K562 (cell line): ENCODE measurements around the gene IRX2. TPM values are rescaled to one million over a fixed set of nuclear protein-coding genes. Genes with fewer than 3 reads are reported as not detected.

Experiments
- ATAC-seq: fragments of 200-7000 bp; cut with Tn5 transposase; 3 replicates; pipeline ENCODE4 v1.9.1; 2020; ENCODE audit warnings: moderate library complexity
- BruUV-seq: library from RNA; stranded (reverse); fragments of 400-500 nt; replicated peaks from 2 replicates; lab custom pipeline; 2021; lab: Mats Ljungman, UMichigan
- CTCF ChIA-PET: fragments of 300-600 bp; formaldehyde crosslinking; extraction: SDS; loops from one replicate; lab custom pipeline; 2021; ENCODE audit warnings: low intra/inter-chr PET ratio; lab: Yijun Ruan, JAX
- POLR2A ChIA-PET: fragments of 300-600, 350-650 bp; sonication (Branson Sonifier 250); formaldehyde crosslinking; extraction: SDS; loops from one replicate; lab custom pipeline; 2021; ENCODE audit warnings: antibody characterized with exemption, inconsistent platforms; lab: Yijun Ruan, JAX
- DNase-seq, 4 experiments: peaks; one replicate each; pipeline versions ENCODE4 v3.0.0 to v3.0.0-alpha.2; 2011 to 2018; ENCODE audit warnings: low spot score in 3 of 4, mixed read lengths in 3 of 4; ENCODE audit errors: extremely low read depth in 1 of 4
- FAIRE-seq: peaks from 2 replicates; lab custom pipeline; 2011; peaks lifted over from hg19 to GRCh38; lab: Jason Lieb, UNC
- H2AFZ ChIP-seq: 2 replicates; pipeline ENCODE4 v1.6.0; 2011; ENCODE audit warnings: low read depth, low read length, control low read depth, inconsistent platforms
- H3K27ac ChIP-seq: fragments of 200-600 bp; 3 replicates; pipeline ENCODE4 v1.8.0; 2011; ENCODE audit warnings: low read depth, mild to moderate bottlenecking, control low read depth, inconsistent platforms, low read length, moderate library complexity, mixed read lengths; ENCODE audit errors: extremely low read depth
- H3K27me3 ChIP-seq, 2 experiments: fragments of 300-600 bp in 1 of 2; 2 replicates in 1 of 2; 3 replicates in 1 of 2; pipeline versions ENCODE4 v1.6.0 to v1.8.0; 2011; ENCODE audit warnings: inconsistent platforms in 2 of 2, low read length in 2 of 2, mild to moderate bottlenecking in 1 of 2, mixed read lengths in 1 of 2, moderate library complexity in 1 of 2; ENCODE audit not compliant: control insufficient read depth in 2 of 2, insufficient read depth in 2 of 2
- H3K36me3 ChIP-seq: fragments of 300-600 bp; 3 replicates; pipeline ENCODE4 v1.8.0; 2011; ENCODE audit warnings: mild to moderate bottlenecking, low read length, inconsistent platforms; ENCODE audit not compliant: control insufficient read depth, insufficient read depth
- H3K4me1 ChIP-seq, 2 experiments: fragments of 200-600 bp in 1 of 2; replicated peaks in 1 of 2; 2 replicates in 1 of 2; 3 replicates in 1 of 2; pipeline versions ENCODE4 v1.5.1 to v1.8.0; 2011; ENCODE audit warnings: inconsistent platforms in 2 of 2, low read length in 2 of 2, mild to moderate bottlenecking in 1 of 2, mixed read lengths in 1 of 2, moderate library complexity in 1 of 2; ENCODE audit not compliant: control insufficient read depth in 2 of 2, insufficient read depth in 2 of 2
- H3K4me2 ChIP-seq: 2 replicates; pipeline ENCODE4 v1.6.1; 2011; ENCODE audit warnings: low read length, control low read depth, inconsistent platforms, mixed read lengths; ENCODE audit not compliant: insufficient read depth
- H3K4me3 ChIP-seq: fragments of 200-600 bp; sonication (generic), shearing (Covaris generic); 2 replicates; pipeline ENCODE4 v1.5.1; 2016; ENCODE audit warnings: control low read depth, inconsistent platforms
- H3K79me2 ChIP-seq: fragments of 200-600 bp; 3 replicates; pipeline ENCODE4 v1.8.0; 2011; ENCODE audit warnings: low read length, inconsistent platforms; ENCODE audit not compliant: control insufficient read depth, insufficient read depth
- H3K9ac ChIP-seq, 2 experiments: 2 replicates each; pipeline versions ENCODE4 v1.6.0 to v1.6.1; 2011; ENCODE audit warnings: low read depth in 2 of 2, low read length in 2 of 2, control low read depth in 1 of 2, inconsistent platforms in 1 of 2, mild to moderate bottlenecking in 1 of 2, mixed read lengths in 1 of 2; ENCODE audit not compliant: insufficient read depth in 1 of 2
- H3K9me1 ChIP-seq: one replicate; pipeline ENCODE4 v1.6.0; 2011; ENCODE audit warnings: inconsistent platforms, mild to moderate bottlenecking, low read length, moderate library complexity; ENCODE audit not compliant: control insufficient read depth, insufficient read depth
- H3K9me3 ChIP-seq: replicated peaks from 2 replicates; pipeline ENCODE4 v1.5.1; 2011; ENCODE audit warnings: low read depth, low read length, inconsistent platforms; ENCODE audit not compliant: control insufficient read depth, insufficient read depth
- H4K20me1 ChIP-seq: replicated peaks from 2 replicates; pipeline ENCODE4 v1.6.1; 2011; ENCODE audit warnings: low read length, inconsistent platforms, mixed read lengths; ENCODE audit not compliant: control insufficient read depth, insufficient read depth
- ELF2 ChIP-seq: fragments of 250-450 bp; sonication (Bioruptor Pico); IDR thresholded peaks from 2 replicates; pipeline ENCODE4 v1.5.0; 2021; ENCODE audit warnings: mild to moderate bottlenecking
- KLF6 ChIP-seq: fragments of 250-450 bp; sonication (Bioruptor Pico); IDR thresholded peaks from 2 replicates; pipeline ENCODE4 v1.4.0; 2020; ENCODE audit warnings: mild to moderate bottlenecking, moderate library complexity, borderline replicate concordance
- MTA1 ChIP-seq: fragments of 450-650 bp; IDR thresholded peaks from 2 replicates; pipeline ENCODE4 v1.6.1; 2017; ENCODE audit warnings: borderline replicate concordance
- MXD1 ChIP-seq: fragments of 250-450 bp; sonication (Bioruptor Pico); IDR thresholded peaks from 2 replicates; pipeline ENCODE4 v1.8.0; 2021; ENCODE audit warnings: borderline replicate concordance, mild to moderate bottlenecking, moderate library complexity; ENCODE audit not compliant: poor library complexity, severe bottlenecking
- NR3C1 ChIP-seq: sonication (generic); formaldehyde crosslinking; IDR thresholded peaks from 2 replicates; pipeline ENCODE4 v1.8.1; 2022; ENCODE audit warnings: missing genetic modification reagents
- PCBP2 ChIP-seq: fragments of 200-400 bp; formaldehyde crosslinking; IDR thresholded peaks from 2 replicates; pipeline ENCODE4 v1.6.1; 2018; ENCODE audit warnings: low read length, low read depth, mild to moderate bottlenecking, moderate library complexity; ENCODE audit not compliant: poor library complexity, severe bottlenecking
- POLR2G ChIP-seq: fragments of 200-400 bp; formaldehyde crosslinking; IDR thresholded peaks from 2 replicates; pipeline ENCODE4 v1.6.1; 2017; ENCODE audit warnings: low read depth, mild to moderate bottlenecking, antibody characterized with exemption, low read length, moderate library complexity
- TAF15 ChIP-seq: fragments of 200-400 bp; formaldehyde crosslinking; IDR thresholded peaks from 2 replicates; pipeline ENCODE4 v1.6.1; 2017; ENCODE audit warnings: mild to moderate bottlenecking, low read depth, low read length, moderate library complexity
- THAP12 ChIP-seq: fragments of 250-450 bp; sonication (Bioruptor Pico); IDR thresholded peaks from 2 replicates; pipeline ENCODE4 v1.9.0; 2021; ENCODE audit warnings: mild to moderate bottlenecking, inconsistent platforms
- U2AF1 ChIP-seq: fragments of 200-400 bp; formaldehyde crosslinking; optimal IDR thresholded peaks from 2 replicates; pipeline ENCODE3; 2017; ENCODE audit warnings: mild to moderate bottlenecking, low read depth, low read length, moderate library complexity
- ZBTB5 ChIP-seq: fragments of 450-650 bp; IDR thresholded peaks from 2 replicates; pipeline ENCODE4 v1.6.1; 2017; ENCODE audit warnings: antibody characterized with exemption
- ZFP36 ChIP-seq: fragments of 150-350 bp; IDR thresholded peaks from 2 replicates; pipeline ENCODE4 v1.6.1; 2018; ENCODE audit warnings: low read length, low read depth; ENCODE audit not compliant: partially characterized antibody
- ZNF12 ChIP-seq: sonication (generic); formaldehyde crosslinking; IDR thresholded peaks from 2 replicates; pipeline ENCODE4 v1.4.0; 2020; ENCODE audit warnings: mild to moderate bottlenecking, missing genetic modification reagents
- WGBS: fragments of 100-300 bp; shearing (Covaris generic); methylation state at CpG from one replicate; pipeline ENCODE4 v1.1.6; 2016; ENCODE audit warnings: low coverage, mixed read lengths; ENCODE audit not compliant: insufficient coverage; ENCODE audit errors: missing lambda C conversion rate; 5-methylcytosine and 5-hydroxymethylcytosine counted together
- in situ Hi-C: fragments of 300-500 bp; cut with MboI; formaldehyde crosslinking; loops from 4 replicates; pipeline ENCODE4 v1.15.0; 2018; ENCODE audit warnings: inconsistent platforms, mixed read lengths
- intact Hi-C: fragments of 100-400 bp; cut with micrococcal nuclease; formaldehyde crosslinking; loops from 2 replicates; pipeline ENCODE4 v1.14.2; 2022
- polyA plus RNA-seq, 8 experiments: library from polyadenylated mRNA; depleted of rRNA in 4 of 8; stranded (reverse) in 5 of 8; unstranded in 3 of 8; fragments of >200 nt; fragmentation: Nextera tagmentation in 2 of 8; fragmentation: Illumina TruSeq in 1 of 8; extraction: Ambion mirVana in 2 of 8; extraction: Trizol in 1 of 8; gene quantifications; 2 replicates each; pipeline versions ENCODE4 v1.2.1 to v1.2.3, GENCODE V29; 2011 to 2014; ENCODE audit warnings: inconsistent platforms in 1 of 8, missing spikeins in 1 of 8
- total RNA-seq, 7 experiments: library from RNA; depleted of rRNA in 6 of 7; stranded (reverse); fragments of >200 nt in 6 of 7; fragmentation: Illumina TruSeq in 2 of 7; extraction: Trizol in 2 of 7; gene quantifications; 2 replicates each; pipeline versions ENCODE4 v1.2.1 to v1.2.3, GENCODE V29; 2011 to 2021; ENCODE audit warnings: low replicate concordance in 1 of 7
- TF ChIP-seq, protein P1 (sequence below): fragments of 450-650 bp; formaldehyde crosslinking; IDR thresholded peaks from 2 replicates; pipeline ENCODE4 v1.4.0; 2020; ENCODE audit warnings: mild to moderate bottlenecking, moderate library complexity
- TF ChIP-seq, protein P2 (sequence below): fragments of 450-650 bp; IDR thresholded peaks from 2 replicates; pipeline ENCODE4 v1.6.1; 2017; ENCODE audit warnings: mild to moderate bottlenecking, moderate library complexity

IRX2 gene
- total and polyA plus RNA-seq, 9 of the 15 experiments (the other 6 are each of a cell fraction or from before 2014, with no cell fraction given) = 0.13 TPM; not detected in 8

- no peak for TF ChIP-seq POLR2G
- TF ChIP-seq, protein P1, sequence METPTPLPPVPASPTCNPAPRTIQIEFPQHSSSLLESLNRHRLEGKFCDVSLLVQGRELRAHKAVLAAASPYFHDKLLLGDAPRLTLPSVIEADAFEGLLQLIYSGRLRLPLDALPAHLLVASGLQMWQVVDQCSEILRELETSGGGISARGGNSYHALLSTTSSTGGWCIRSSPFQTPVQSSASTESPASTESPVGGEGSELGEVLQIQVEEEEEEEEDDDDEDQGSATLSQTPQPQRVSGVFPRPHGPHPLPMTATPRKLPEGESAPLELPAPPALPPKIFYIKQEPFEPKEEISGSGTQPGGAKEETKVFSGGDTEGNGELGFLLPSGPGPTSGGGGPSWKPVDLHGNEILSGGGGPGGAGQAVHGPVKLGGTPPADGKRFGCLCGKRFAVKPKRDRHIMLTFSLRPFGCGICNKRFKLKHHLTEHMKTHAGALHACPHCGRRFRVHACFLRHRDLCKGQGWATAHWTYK (CRISPR knock-in tag) = no peak
- TF ChIP-seq, protein P2, sequence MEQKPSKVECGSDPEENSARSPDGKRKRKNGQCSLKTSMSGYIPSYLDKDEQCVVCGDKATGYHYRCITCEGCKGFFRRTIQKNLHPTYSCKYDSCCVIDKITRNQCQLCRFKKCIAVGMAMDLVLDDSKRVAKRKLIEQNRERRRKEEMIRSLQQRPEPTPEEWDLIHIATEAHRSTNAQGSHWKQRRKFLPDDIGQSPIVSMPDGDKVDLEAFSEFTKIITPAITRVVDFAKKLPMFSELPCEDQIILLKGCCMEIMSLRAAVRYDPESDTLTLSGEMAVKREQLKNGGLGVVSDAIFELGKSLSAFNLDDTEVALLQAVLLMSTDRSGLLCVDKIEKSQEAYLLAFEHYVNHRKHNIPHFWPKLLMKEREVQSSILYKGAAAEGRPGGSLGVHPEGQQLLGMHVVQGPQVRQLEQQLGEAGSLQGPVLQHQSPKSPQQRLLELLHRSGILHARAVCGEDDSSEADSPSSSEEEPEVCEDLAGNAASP = no peak
- no peak for TF ChIP-seq PCBP2
- TF ChIP-seq MTA1 = no peak
- no peak for TF ChIP-seq NR3C1 (CRISPR knock-in tag)
- TF ChIP-seq ELF2 (CRISPR knock-in tag) = no peak
- no peak for TF ChIP-seq ZFP36
- no peak for TF ChIP-seq U2AF1
Observed at GRCh38 chr5:2708132-2708531, 43.3 kb downstream of the IRX2 start (continued).

- ATAC-seq (no peak), FAIRE-seq (no peak), DNase-seq (no peak)
- no peak overlapping the region for H3K4me2 ChIP-seq
- H3K4me3 ChIP-seq = no peak overlapping the region
- H3K27ac ChIP-seq = no peak overlapping the region
- H3K9ac ChIP-seq = no peak overlapping the region
- no peaks in the 10 kb centered on the region for H3K4me1 ChIP-seq
- intact Hi-C loops = no loop called here
- WGBS = under 1% methylated on average over 10 of the region's 10 CpGs
- CTCF ChIA-PET = no interaction called here
- no peaks in the 10 kb centered on the region for H3K9me3 ChIP-seq
- no TSS peak for BruUV-seq
- POLR2A ChIA-PET = interaction anchor here (1.1 kb wide), 1 partner anchor 12 kb away, joined by 3 read pairs; no protein-coding TSS in a partner anchor
- H4K20me1 ChIP-seq = peaks cover 5% of the 10 kb centered on the region; the same call in 1 of the 2 replicates
- in situ Hi-C loops = no loop called here
- H3K79me2 ChIP-seq = no peaks in the 10 kb centered on the region
- H3K27me3 ChIP-seq = peaks cover 19 to 67% of the 10 kb centered on the region in 2 experiments
- H3K9me1 ChIP-seq = no peaks in the 10 kb centered on the region
- H3K36me3 ChIP-seq = no peaks in the 10 kb centered on the region
- no peak overlapping the region for H2AFZ ChIP-seq
- no peak for TF ChIP-seq ZBTB5
- no peak for TF ChIP-seq THAP12 (CRISPR knock-in tag)
- no peak for TF ChIP-seq KLF6 (CRISPR knock-in tag)
- no peak for TF ChIP-seq MXD1 (CRISPR knock-in tag)
- no peak for TF ChIP-seq ZNF12 (CRISPR knock-in tag)
- no peak for TF ChIP-seq TAF15
Observed at GRCh38 chr5:2705861-2706260, 45.6 kb downstream of the IRX2 start.
